H1 (cell line): ENCODE results near the gene SYTL2. TPM values are rescaled to one million over a fixed set of nuclear protein-coding genes. Genes with fewer than 3 reads are reported as not detected.
A peak's percentile ranks its signal among the peaks of the same experiment; 100 is the strongest.

Experiments used
- TEAD4 ChIP-seq: IDR thresholded peaks from 2 replicates; pipeline ENCODE4 v1.6.1; 2012; ENCODE audit warnings: low read depth, low read length, inconsistent platforms, mixed read lengths
- polyA plus RNA-seq, 7 experiments: library from polyadenylated mRNA; depleted of rRNA in 3 of 7; stranded (reverse) in 5 of 7; unstranded in 2 of 7; fragments of >200 nt in 5 of 7; fragments of 200-250 nt in 2 of 7; gene quantifications; 1 replicate in 5 of 7; 2 replicates in 1 of 7; 4 replicates in 1 of 7; pipeline versions ENCODE4 v1.2.1 to v1.2.3, GENCODE V29; 2011 to 2013; ENCODE audit warnings: missing spikeins in 2 of 7, mixed read lengths in 2 of 7
- total RNA-seq: library from RNA; stranded (reverse); fragmentation: NEBNext Ultra II Directional; extraction: Animal tissue kit (Norgen Biotek cat#: 25700); gene quantifications from 2 replicates; pipeline ENCODE4 v1.2.1, GENCODE V29; 2021

SYTL2 gene
- total and polyA plus RNA-seq, 2 of the 8 experiments (the other 6 are each of a cell fraction or from before 2014, with no cell fraction given) = 1.3 to 9.1 TPM

GRCh38 chr11:85647604-85648299 is 163.2 kb downstream of the SYTL2 start, which contains the start of gene TMEM126A (continued):
- TF ChIP-seq TEAD4 = peak; percentile 30; the same call in 1 of the 2 replicates
